ENCODE measurements around the gene TTC16. TPM values are rescaled to one million over a fixed set of nuclear protein-coding genes. Genes with fewer than 3 reads are reported as not detected.

TTC16 gene
- total RNA-seq, 2 experiments from 2014 or later, result 4.7 to 5.0 TPM

DNA sequence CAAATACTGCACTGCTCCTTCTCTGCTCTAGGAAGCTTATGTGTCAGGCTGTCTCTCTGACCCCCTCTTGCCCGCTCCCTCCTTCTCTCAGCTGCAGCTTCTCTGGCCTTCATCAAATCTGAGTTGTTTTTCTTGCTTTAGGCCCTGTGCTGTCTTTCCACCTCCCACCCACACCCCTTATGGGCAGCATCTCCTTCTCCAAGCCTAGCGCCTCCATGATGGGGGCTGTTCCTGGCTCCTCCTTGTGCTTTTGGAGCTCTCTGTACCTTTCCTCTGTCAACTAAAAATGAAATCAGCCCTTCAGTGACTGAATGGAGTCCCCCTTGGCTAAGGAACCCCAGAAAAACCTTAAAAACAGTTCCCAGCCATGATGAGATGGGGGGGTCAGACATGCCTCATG lies 15.7 kb upstream of the TTC16 start:
- Mint-ChIP-seq H3K4me3 (no peak overlapping the region), H3K36me3 (ENCODE audit: low read depth) (no peaks in the 10 kb centered on the region), H3K27ac (no peak overlapping the region), H3K4me1 (ENCODE audit: low read depth) (peaks cover 11% of the 10 kb centered on the region), H3K9me3 (ENCODE audit: insufficient read depth) (no peaks in the 10 kb centered on the region), H3K27me3 (ENCODE audit: low read depth) (no peaks in the 10 kb centered on the region)
- ChIA-PET CTCF (interaction anchor here (1.3 kb wide), 1 partner anchor 35 kb away, joined by 7 read pairs; the partner anchor contains the start of gene TOR2A), POLR2A (no interaction called here)
- DNase-seq, result no peak
- no peak for ATAC-seq

DNA sequence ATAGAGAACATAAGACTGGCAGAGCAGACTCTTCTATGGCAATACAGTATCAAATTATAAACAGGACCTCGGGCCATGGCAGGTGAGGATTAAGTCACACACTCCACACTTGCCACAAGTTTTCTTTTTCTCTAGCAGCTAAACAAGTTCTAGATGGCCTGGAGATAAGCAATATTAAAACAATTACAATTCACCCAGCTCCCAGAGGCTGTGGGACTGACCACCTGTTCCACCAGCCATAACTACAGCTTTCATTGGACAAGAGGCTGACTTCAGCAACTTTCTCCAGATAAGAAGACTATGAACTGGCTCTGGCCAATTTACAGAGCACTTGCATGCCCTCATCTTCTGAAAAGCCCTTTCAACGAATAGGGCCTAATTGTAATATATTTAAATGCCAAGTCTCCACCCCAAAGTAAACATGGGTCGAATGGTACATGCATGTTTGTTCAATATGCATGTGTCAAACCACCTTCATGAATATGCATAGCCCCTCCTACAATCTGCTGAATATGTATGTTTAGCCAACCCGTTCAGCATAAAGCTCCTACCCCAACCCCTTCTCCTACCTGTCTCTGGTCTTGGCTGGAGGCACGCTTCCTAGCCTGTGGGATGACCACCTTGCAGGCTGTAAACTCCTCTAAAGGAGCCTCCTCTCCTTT lies 15.2 kb upstream of the TTC16 start:
- no peak for ATAC-seq
- no peak for DNase-seq
- H3K4me3 Mint-ChIP-seq, result no peak overlapping the region
- no peaks in the 10 kb centered on the region for H3K9me3 Mint-ChIP-seq (ENCODE audit: insufficient read depth)
- POLR2A ChIA-PET, result no interaction called here
- H3K27me3 Mint-ChIP-seq (ENCODE audit: low read depth), result no peaks in the 10 kb centered on the region
- no peak overlapping the region for H3K27ac Mint-ChIP-seq
- CTCF ChIA-PET, result interaction anchor here (1.3 kb wide), 1 partner anchor 34 kb away, joined by 7 read pairs; the partner anchor contains the start of gene TOR2A
- no peaks in the 10 kb centered on the region for H3K36me3 Mint-ChIP-seq (ENCODE audit: low read depth)
- peaks cover 11% of the 10 kb centered on the region for H3K4me1 Mint-ChIP-seq (ENCODE audit: low read depth)

DNA sequence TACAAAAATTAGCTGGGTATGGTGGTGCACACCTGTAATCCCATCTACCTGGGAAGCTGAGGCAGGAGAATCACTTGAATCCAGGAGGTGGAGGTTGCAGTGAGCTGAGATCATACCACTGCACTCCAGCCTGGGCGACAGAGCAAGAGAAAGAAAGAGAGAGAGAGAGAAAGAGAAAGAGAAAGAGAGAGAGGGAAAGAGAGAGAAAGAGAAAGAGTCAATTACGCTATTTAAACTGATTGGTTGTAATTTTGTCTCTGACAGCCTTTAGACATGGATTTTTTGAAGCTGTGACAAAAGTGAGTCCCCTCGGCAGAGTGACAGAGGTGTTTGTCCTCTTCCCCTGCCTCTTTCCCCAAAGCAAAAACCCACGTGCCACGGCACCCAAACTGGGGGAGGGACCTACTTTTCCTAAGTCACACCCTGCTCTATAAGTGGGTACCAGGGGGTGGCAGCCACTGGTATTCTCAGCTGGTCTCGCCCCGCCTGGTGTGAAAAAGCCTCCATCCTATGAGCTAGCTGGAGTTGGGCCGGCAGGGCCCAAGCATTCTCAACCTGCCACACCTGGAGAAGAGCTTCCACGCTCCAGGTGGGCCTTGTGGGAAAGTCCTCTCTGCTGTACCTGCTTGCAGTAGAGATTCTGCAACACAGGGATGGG lies 12.5 kb upstream of the TTC16 start:
- DNase-seq (no peak), ATAC-seq (no peak)
- ChIA-PET CTCF (interaction anchor here (0.9 to 1.7 kb wide), 2 partner anchors 31 to 177 kb away, joined by 3 to 4 read pairs; partner anchors contain the start of gene TOR2A), POLR2A (interaction anchor here (2.1 kb wide), 1 partner anchor 12 kb away, joined by 8 read pairs; the partner anchor contains the start of genes PTRH1 and TTC16)
- H3K4me1 Mint-ChIP-seq (ENCODE audit: low read depth), result peaks cover 23% of the 10 kb centered on the region
- H3K4me3 Mint-ChIP-seq, result no peak overlapping the region
- no peaks in the 10 kb centered on the region for H3K9me3 Mint-ChIP-seq (ENCODE audit: insufficient read depth)
- H3K36me3 Mint-ChIP-seq (ENCODE audit: low read depth), result no peaks in the 10 kb centered on the region
- H3K27ac Mint-ChIP-seq, result no peak overlapping the region
- H3K27me3 Mint-ChIP-seq (ENCODE audit: low read depth), result no peaks in the 10 kb centered on the region

DNA sequence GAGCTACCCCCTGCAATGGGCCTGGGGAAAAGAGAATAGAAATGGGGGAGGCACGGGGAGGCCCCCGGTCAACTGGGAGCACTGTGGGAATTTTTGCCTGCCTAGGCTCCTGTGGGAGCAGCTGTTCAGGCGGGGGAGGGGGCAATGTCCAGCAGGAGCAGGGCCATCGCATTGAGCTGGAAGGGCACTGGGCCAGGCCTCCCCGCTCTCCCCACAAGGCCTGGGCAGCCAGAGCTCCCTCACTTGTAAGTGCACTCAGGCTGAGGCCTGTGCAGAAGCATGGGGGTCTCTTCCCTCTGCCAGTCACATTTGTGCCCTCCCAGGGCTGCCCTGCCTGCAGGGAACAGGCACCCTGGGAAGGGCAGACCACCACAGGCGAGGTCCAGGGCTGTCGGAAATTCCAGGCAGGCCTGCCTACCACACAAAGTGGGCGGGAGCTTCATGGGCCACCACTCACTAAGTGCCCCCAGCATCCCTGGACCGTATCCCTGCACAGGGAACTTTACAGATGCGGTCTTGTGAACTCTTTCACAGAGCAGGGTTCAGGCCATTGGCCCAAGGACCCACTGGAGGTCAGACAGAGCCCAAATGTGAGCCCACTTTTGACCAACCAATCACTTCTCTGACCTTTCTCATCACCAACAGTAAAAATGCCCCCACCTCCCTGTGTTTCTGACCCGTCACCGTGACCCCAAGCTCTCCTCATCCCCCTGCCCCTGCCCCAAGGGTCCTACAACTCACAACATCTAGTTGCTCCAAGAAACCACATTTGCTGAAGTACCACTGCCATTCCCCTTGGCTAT lies 10.1 kb upstream of the TTC16 start:
- CTCF ChIA-PET, result interaction anchor here (1.5 kb wide), 1 partner anchor 29 kb away, joined by 7 read pairs; the partner anchor contains the start of gene TOR2A
- no peak overlapping the region for H3K4me3 Mint-ChIP-seq
- no peaks in the 10 kb centered on the region for H3K27me3 Mint-ChIP-seq (ENCODE audit: low read depth)
- POLR2A ChIA-PET, result interaction anchor here (0.8 to 2.3 kb wide), 3 partner anchors 9 to 255 kb away, joined by 3 to 8 read pairs (median 8); partner anchors contain the start of genes LRSAM1, PTRH1, RPL12 and TTC16
- H3K9me3 Mint-ChIP-seq (ENCODE audit: insufficient read depth), result no peaks in the 10 kb centered on the region
- ATAC-seq (no peak), DNase-seq (no peak)
- H3K4me1 Mint-ChIP-seq (ENCODE audit: low read depth), result peaks cover 19% of the 10 kb centered on the region
- no peak overlapping the region for H3K27ac Mint-ChIP-seq
- H3K36me3 Mint-ChIP-seq (ENCODE audit: low read depth), result peaks cover 3% of the 10 kb centered on the region

DNA sequence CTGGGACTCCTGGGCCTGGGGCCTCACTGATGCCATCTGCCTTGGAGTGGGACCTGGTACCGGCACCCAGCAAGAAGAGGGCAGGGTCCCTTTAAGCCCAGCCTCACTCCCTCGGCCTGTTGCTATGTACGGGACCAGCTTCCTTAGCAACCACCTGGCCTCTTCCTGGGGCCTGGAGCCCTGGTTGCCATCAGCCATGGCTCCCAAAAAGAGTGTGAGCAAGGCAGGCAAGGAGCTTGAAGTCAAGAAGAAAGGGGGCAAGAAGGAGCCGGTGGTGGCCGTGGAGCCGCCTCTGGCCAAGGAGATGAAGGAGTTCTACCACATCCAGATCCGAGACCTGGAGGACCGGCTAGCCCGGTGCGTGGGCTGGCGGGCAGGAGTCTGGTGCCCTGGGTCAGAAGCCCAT lies 9.0 kb upstream of the TTC16 start, which contains the start of gene CFAP157:
CFAP157 (plus strand) TSS at position 153 of the 406 bp plus-strand sequence; CDS start at position 197, 44 bp downstream.
- H3K4me1 Mint-ChIP-seq (ENCODE audit: low read depth), result peaks cover 29% of the 10 kb centered on the region
- ChIA-PET POLR2A (interaction anchor here (2.3 kb wide), 1 partner anchor 28 kb away, joined by 8 read pairs; no protein-coding TSS in a partner anchor), CTCF (no interaction called here)
- H3K36me3 Mint-ChIP-seq (ENCODE audit: low read depth), result peaks cover 3% of the 10 kb centered on the region
- H3K4me3 Mint-ChIP-seq, result no peak within 1 kb of the TSS
- no peaks in the 10 kb centered on the region for H3K9me3 Mint-ChIP-seq (ENCODE audit: insufficient read depth)
- DNase-seq, result no peak
- H3K27ac Mint-ChIP-seq, result no peak within 1 kb of the TSS
- no peaks in the 10 kb centered on the region for H3K27me3 Mint-ChIP-seq (ENCODE audit: low read depth)
- ATAC-seq, result no peak

DNA sequence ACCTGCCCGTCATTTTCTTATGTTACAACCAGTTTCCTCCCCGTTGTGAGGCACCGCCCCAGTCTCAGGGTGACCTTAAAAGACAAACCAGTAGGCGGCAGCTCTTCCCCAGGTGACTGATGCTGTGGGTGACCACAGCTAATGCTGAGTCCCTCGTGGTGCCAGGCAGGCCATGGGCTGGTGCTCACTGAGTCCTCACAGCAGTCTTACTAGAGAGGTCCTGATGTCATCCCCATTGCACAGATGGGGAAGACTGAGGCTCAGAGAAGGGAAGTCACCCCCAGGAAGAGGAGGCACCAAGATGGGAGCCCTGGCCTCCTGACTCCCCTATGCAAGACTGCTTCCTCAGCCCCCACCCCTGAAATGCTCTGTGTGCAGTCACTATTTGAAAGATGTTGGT lies 8.1 kb upstream of the TTC16 start:
- Mint-ChIP-seq H3K4me1 (ENCODE audit: low read depth) (peaks cover 29% of the 10 kb centered on the region), H3K27ac (no peak overlapping the region), H3K36me3 (ENCODE audit: low read depth) (peaks cover 3% of the 10 kb centered on the region), H3K4me3 (no peak overlapping the region), H3K27me3 (ENCODE audit: low read depth) (no peaks in the 10 kb centered on the region), H3K9me3 (ENCODE audit: insufficient read depth) (no peaks in the 10 kb centered on the region)
- ChIA-PET POLR2A (no interaction called here), CTCF (interaction anchor here (1.6 kb wide), 1 partner anchor 27 kb away, joined by 8 read pairs; the partner anchor contains the start of gene TOR2A)
- DNase-seq (peak; percentile 57), ATAC-seq (peak; percentile 58)

DNA sequence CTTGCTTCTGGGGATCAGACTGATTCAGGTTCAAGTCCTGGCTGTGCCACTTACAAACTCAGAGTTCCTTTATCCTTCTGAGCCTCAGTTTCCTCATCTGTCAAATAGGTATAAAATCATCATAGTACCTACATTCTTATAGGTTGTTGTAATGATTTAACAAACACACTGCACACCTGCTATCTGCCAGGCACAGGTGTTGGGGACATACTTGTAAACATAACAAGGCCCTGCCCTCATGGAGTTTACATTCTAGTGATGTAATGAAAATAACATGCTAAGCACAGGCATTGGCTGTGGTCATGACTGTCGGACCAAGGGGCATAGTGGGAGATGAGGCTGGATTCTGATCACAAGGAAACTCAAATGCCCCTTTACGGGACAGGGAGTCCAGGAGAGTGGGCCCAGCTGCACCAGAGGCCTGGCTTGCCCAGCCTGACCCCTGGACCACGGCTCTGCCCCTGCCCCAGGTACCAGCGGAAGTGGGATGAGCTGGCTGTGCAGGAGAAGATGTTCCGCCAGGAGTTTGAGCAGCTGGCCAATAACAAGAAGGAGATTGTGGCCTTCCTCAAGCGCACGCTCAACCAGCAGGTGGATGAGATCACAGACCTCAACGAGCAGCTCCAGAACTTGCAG lies 6.8 kb upstream of the TTC16 start:
- Mint-ChIP-seq H3K9me3 (ENCODE audit: insufficient read depth) (no peaks in the 10 kb centered on the region), H3K27ac (peak overlapping the region; percentile 25), H3K27me3 (ENCODE audit: low read depth) (no peaks in the 10 kb centered on the region), H3K4me1 (ENCODE audit: low read depth) (peaks cover 29% of the 10 kb centered on the region), H3K4me3 (no peak overlapping the region), H3K36me3 (ENCODE audit: low read depth) (peaks cover 3% of the 10 kb centered on the region)
- ChIA-PET CTCF (interaction anchor here (1.2 to 1.3 kb wide), 3 partner anchors 22 to 213 kb away, joined by 3 to 5 read pairs (median 3); partner anchors contain the start of gene TOR2A), POLR2A (interaction anchor here (1.5 kb wide), 1 partner anchor 258 kb away, joined by 5 read pairs; no protein-coding TSS in a partner anchor)
- ATAC-seq, result no peak
- no peak for DNase-seq

DNA sequence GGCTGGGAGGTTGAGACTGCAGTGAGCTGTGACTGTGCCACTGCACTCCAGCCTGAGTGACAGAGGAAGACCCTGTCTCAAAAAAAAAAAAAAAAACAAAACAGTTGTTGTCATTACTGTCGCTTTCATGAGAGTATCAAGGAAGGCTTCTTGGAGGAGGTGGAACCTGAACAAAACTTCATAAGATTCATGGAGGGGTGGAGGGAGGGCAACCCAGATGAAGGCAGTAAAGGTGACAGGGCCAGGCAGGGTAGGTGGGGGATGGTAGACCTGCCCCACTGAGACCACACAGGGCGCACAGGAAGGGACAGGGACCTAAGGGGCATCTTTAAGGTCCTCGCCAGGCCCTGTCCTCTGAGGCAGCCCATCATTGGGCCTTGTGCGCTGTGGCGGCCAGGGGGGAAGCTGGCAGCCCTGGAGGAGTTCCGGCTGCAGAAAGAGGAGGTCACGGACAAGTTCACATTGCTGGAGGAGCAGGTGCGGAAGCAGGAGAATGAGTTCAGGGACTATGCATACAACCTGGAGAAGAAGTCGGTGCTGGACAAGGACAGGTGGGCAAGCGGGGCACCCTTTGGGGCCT lies 5.6 kb upstream of the TTC16 start:
- Mint-ChIP-seq H3K36me3 (ENCODE audit: low read depth) (peaks cover 3% of the 10 kb centered on the region), H3K4me1 (ENCODE audit: low read depth) (peaks cover 34% of the 10 kb centered on the region), H3K27ac (no peak overlapping the region), H3K4me3 (no peak overlapping the region), H3K27me3 (ENCODE audit: low read depth) (peaks cover 2% of the 10 kb centered on the region), H3K9me3 (ENCODE audit: insufficient read depth) (no peaks in the 10 kb centered on the region)
- ATAC-seq (no peak), DNase-seq (no peak)
- CTCF ChIA-PET, result interaction anchor here (1.2 to 2.5 kb wide), 3 partner anchors 23 to 212 kb away, joined by 3 to 14 read pairs (median 3); partner anchors contain the start of gene TOR2A
- POLR2A ChIA-PET, result no interaction called here

DNA sequence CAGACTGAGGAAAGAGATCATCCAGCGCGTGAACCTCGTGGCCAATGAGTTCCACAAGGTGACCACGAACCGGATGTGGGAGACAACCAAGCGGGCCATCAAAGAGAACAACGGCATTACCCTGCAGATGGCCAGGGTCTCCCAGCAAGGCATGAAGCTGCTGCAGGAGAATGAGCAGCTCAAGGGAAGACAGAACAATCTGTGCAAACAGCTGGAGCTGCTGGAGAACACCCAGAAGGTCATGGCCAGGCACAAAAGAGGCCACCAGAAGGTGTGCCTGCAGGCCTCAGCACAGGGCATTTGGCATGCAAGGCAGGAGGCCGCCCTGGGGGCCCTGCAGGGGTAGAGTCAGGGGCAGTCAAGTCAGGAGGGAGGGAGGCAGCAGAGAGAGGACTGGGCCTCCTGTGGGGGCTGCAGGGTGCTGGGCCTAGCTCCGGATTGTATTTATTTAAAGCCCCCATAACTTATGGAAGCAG lies 4.6 kb upstream of the TTC16 start:
- ATAC-seq (no peak), DNase-seq (peak; percentile 49)
- Mint-ChIP-seq H3K9me3 (ENCODE audit: insufficient read depth) (no peaks in the 10 kb centered on the region), H3K4me1 (ENCODE audit: low read depth) (peaks cover 42% of the 10 kb centered on the region), H3K4me3 (no peak overlapping the region), H3K36me3 (ENCODE audit: low read depth) (peaks cover 5% of the 10 kb centered on the region), H3K27ac (no peak overlapping the region), H3K27me3 (ENCODE audit: low read depth) (peaks cover 2% of the 10 kb centered on the region)
- ChIA-PET POLR2A (interaction anchor here (0.9 kb wide), 1 partner anchor 126 kb away, joined by 3 read pairs; no protein-coding TSS in a partner anchor), CTCF (interaction anchor here (0.6 to 2.5 kb wide), 3 partner anchors 23 to 158 kb away, joined by 3 to 14 read pairs (median 4); partner anchors contain the start of gene TOR2A)

DNA sequence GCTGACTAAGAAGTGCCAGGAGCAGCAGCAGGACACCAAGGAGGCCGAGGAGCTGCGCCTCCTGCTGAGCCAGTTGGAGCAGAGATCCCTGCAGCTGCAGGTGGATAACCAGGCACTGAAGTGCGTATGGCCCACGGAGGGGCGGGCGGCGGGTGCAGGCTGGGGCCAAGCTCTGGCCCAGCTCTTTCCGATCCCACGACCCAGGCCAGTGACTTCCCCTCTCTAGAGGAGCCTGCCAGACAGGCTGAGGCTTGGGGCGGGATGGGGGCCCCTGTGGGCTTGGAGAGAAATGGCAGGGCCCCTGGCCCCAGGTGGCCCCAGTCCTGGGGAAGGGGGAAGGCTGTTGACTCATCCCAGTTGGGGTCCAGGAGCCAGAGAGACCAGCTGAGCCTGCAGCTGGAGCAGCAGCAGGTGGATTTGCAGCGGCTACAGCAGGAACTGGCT lies 4.0 kb upstream of the TTC16 start:
- no peak overlapping the region for H3K27ac Mint-ChIP-seq
- peaks cover 2% of the 10 kb centered on the region for H3K27me3 Mint-ChIP-seq (ENCODE audit: low read depth)
- ATAC-seq (no peak), DNase-seq (no peak)
- peaks cover 5% of the 10 kb centered on the region for H3K36me3 Mint-ChIP-seq (ENCODE audit: low read depth)
- CTCF ChIA-PET, result interaction anchor here (1.0 to 2.5 kb wide), 2 partner anchors 22 to 121 kb away, joined by 4 to 14 read pairs; partner anchors contain the start of gene TOR2A
- H3K9me3 Mint-ChIP-seq (ENCODE audit: insufficient read depth), result no peaks in the 10 kb centered on the region
- H3K4me3 Mint-ChIP-seq, result no peak overlapping the region
- POLR2A ChIA-PET, result interaction anchor here (0.9 kb wide), 1 partner anchor 127 kb away, joined by 3 read pairs; no protein-coding TSS in a partner anchor
- H3K4me1 Mint-ChIP-seq (ENCODE audit: low read depth), result peaks cover 43% of the 10 kb centered on the region

Data from activated CD8-positive, alpha-beta T cell treated with anti-CD3 and anti-CD28 coated beads, Interleukin-2, amount 10 ng/mL, durations not matched to agents 7 days and 5 days (primary cell).